ENCODE measurements around the gene RAB10. TPM values are rescaled to one million over a fixed set of nuclear protein-coding genes. Genes with fewer than 3 reads are reported as not detected.

Gene RAB10
- total RNA-seq, 1 experiment from 2014 or later = 130 TPM

DNA sequence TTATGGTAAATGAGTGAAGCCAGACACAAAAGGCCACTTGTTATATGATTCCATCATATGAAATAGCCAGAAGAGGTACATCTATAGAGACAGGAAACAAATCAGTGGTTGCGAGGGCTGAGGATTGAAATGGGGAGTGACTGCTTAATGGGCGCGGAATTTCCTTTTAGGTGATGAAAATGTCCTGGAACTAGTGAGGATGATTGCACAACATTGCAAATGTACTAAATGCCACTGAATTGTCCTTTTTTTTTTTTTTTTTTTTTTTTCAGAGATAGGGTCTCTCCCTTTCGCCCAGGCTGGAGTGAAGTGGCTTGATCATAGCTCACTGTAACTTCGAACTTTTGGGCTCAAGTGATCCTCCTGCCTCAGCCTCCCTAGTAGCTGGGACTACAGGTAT lies 123.7 kb downstream of the RAB10 start:
- no peak overlapping the region for H4K91ac ChIP-seq (ENCODE audit: insufficient read length, low read depth, low read length)
- no peaks in the 10 kb centered on the region; the same call in none of the 2 replicates for H3K27me3 Mint-ChIP-seq (ENCODE audit: low read depth)
- TF ChIP-seq, protein P1, sequence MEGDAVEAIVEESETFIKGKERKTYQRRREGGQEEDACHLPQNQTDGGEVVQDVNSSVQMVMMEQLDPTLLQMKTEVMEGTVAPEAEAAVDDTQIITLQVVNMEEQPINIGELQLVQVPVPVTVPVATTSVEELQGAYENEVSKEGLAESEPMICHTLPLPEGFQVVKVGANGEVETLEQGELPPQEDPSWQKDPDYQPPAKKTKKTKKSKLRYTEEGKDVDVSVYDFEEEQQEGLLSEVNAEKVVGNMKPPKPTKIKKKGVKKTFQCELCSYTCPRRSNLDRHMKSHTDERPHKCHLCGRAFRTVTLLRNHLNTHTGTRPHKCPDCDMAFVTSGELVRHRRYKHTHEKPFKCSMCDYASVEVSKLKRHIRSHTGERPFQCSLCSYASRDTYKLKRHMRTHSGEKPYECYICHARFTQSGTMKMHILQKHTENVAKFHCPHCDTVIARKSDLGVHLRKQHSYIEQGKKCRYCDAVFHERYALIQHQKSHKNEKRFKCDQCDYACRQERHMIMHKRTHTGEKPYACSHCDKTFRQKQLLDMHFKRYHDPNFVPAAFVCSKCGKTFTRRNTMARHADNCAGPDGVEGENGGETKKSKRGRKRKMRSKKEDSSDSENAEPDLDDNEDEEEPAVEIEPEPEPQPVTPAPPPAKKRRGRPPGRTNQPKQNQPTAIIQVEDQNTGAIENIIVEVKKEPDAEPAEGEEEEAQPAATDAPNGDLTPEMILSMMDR (conservative IDR thresholded peaks at IDR 0.05) = no peak
- no peaks in the 10 kb centered on the region for H3K23me2 ChIP-seq (ENCODE audit: insufficient read length, low read depth, low read length, poor library complexity, severe bottlenecking)
- H3K4me2 ChIP-seq (ENCODE audit: insufficient read depth, insufficient read length, low read length) = no peak overlapping the region
- H3K79me1 ChIP-seq (ENCODE audit: insufficient read depth, low read depth, low read length, poor library complexity, severe bottlenecking) = no peaks in the 10 kb centered on the region
- no peak overlapping the region for H3K18ac ChIP-seq (ENCODE audit: insufficient read length, low read depth, low read length)
- no peak overlapping the region for H3K27ac ChIP-seq (ENCODE audit: insufficient read length, low read depth, low read length)
- no peak overlapping the region for H2AK5ac ChIP-seq (ENCODE audit: insufficient read length, low read length)
- no peak overlapping the region for H4K8ac ChIP-seq (replicated peaks; ENCODE audit: insufficient read length, low read depth, low read length)
- H2BK5ac ChIP-seq (ENCODE audit: insufficient read length, low read length) = no peak overlapping the region
- H3K36me3 Mint-ChIP-seq (ENCODE audit: insufficient read depth in 1 of 3, low read depth in 3 of 3) = no peaks in the 10 kb centered on the region; a peak in 2 of 7 replicates
- no peak overlapping the region for H3T11ph ChIP-seq (ENCODE audit: low read length)
- no peak overlapping the region for H3K9ac ChIP-seq (ENCODE audit: extremely low read depth, insufficient read length, low read length)
- WGBS (ENCODE audit: extremely low coverage, insufficient read length, low lambda C conversion rate) = no CpG with 5 or more reads among the region's 5 CpGs
- no peak overlapping the region for H3K14ac ChIP-seq (ENCODE audit: insufficient read depth, low read length)
- no peaks in the 10 kb centered on the region for H3K27me3 ChIP-seq (ENCODE audit: insufficient read depth, low read length)
- no peak overlapping the region for H2BK15ac ChIP-seq (ENCODE audit: low read depth, low read length)
- H3K4me3 Mint-ChIP-seq = no peak overlapping the region
- H2BK20ac ChIP-seq (ENCODE audit: low read depth, low read length, poor library complexity, severe bottlenecking) = no peak overlapping the region
- H3K4me1 Mint-ChIP-seq = no peaks in the 10 kb centered on the region
- peaks cover 4 to 5% of the 10 kb centered on the region in 2 experiments; a peak in 3 of 5 replicates for H3K9me3 Mint-ChIP-seq
- H2BK120ac ChIP-seq (ENCODE audit: low read depth, low read length, poor library complexity, severe bottlenecking) = no peak overlapping the region
- no peaks in the 10 kb centered on the region for H3K9me3 ChIP-seq (ENCODE audit: control insufficient read depth, low read depth, low read length)
- H3K27ac Mint-ChIP-seq = no peak overlapping the region
- no peaks in the 10 kb centered on the region for H4K20me1 ChIP-seq (ENCODE audit: control insufficient read depth, insufficient read depth, insufficient read length)
- no peak overlapping the region for H4K5ac ChIP-seq (ENCODE audit: insufficient read length, low read depth, low read length)
- H3K4me1 ChIP-seq (ENCODE audit: insufficient read depth, low read length) = no peaks in the 10 kb centered on the region
- H2BK12ac ChIP-seq (ENCODE audit: insufficient read length, low read depth, low read length) = no peak overlapping the region
- no peak for DNase-seq
- no peak overlapping the region for H2AFZ ChIP-seq (ENCODE audit: low read length)
- no peak overlapping the region for H3K23ac ChIP-seq (ENCODE audit: insufficient read length, low read depth, low read length)
- H3K79me2 ChIP-seq (ENCODE audit: insufficient read depth, low read length) = no peaks in the 10 kb centered on the region
- H3K56ac ChIP-seq (ENCODE audit: insufficient read length, low read depth, low read length) = no peak overlapping the region
- H3K4ac ChIP-seq (ENCODE audit: low read depth, low read length) = no peak overlapping the region

All from H9 (cell line).